ENCODE data around the gene PPP1R14B. TPM values are rescaled to one million over a fixed set of nuclear protein-coding genes. Genes with fewer than 3 reads are reported as not detected.

PPP1R14B gene
- total and polyA plus RNA-seq, 2 donors = 31.6 to 62.8 TPM

DNA sequence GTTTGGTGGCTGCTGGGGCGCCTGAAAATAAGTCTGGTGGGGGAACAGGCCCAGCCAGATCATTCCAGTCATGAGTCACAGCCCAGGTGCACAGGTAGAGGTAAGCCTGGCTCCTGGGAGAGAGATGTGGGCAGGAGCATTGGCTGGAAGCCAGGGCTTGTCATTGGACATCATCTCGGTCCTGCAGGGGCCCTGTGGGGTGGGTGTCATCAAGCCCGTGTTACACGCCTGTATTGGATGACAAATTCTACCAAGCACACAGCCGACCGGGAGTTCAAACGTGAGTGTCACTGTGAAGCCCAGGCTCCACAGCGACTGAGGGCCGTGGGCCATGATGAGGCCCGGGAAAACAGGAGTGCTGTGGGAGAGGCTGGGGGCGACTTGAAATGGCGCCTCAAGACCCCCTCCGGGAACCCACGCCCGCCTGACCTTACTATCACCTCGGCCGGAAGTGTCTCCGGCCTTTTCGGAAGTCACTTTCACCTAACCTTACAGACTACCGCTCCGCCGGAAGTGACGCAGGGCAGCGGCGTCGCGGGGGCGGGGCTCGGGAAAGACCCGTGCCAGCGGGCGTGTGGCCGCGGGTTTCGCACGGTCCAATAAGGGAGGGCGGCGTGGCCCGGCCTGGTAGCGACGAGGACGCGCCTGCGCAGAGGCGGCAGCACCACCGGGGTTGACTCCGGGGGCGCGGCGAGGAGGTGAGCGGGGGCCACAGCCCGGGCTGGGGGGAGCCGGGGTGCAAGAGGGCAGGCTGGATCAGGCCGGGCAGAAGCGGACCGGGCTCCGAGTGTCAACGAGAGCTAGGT, 6.1 kb downstream of the PPP1R14B start, which contains the start of gene FKBP2:
Gene FKBP2, plus strand, starts transcription at position 661 of the 806 bp plus-strand sequence. CDS start 1,293 bp downstream, outside the sequence.
- DNase-seq (ENCODE audit: extremely low spot score) = peak; percentile 88
- Histone ChIP-seq H3K36me3 (ENCODE audit: insufficient read depth) (no peaks in the 10 kb centered on the region), H3K4me1 (ENCODE audit: insufficient read depth) (no peaks in the 10 kb centered on the region), H3K27ac (ENCODE audit: low read depth) (peak within 1 kb of the TSS; percentile 99), H3K4me3 (ENCODE audit: low read depth, low read length) (peak within 1 kb of the TSS; percentile 81)
- 1% methylated on average over 58 of the region's 58 CpGs for WGBS

DNA sequence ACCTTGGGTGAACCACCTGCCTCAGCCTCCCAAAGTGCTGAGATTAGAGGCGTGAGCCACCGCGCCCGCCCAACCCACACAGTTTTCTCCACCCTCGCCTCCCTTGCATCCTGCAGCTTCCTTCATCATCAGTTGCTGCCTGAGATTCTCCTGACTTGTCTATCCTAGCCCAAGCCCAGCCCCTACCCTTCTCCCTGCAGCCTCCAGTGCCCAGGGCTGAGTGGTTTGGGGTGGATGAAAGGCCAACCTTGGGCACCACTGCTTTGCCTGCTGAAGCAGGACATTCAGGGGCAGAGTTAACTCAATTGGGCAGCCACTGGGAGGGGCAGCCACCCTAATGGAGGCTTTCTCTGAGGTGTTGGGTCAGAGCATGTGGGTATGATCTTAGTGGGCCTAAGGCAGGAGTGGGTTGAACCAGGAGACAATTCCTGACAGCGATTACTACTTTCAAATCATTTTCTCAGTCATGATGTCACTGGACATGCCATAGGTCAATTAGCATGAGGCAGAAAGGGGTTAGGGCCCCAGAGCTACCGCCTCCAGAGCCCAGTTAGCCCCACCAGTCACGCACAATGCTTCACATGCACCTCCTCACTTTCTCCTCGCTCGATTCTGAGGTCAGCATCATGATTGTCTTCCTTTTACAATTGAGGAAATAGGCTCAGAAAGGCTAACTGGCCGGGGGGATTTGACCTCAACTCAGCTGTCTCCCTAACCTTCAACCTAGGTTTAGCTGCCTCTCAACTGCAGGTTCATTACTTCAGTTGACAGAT, 6.9 kb downstream of the PPP1R14B start:
- H3K36me3 ChIP-seq (ENCODE audit: insufficient read depth) = no peaks in the 10 kb centered on the region
- DNase-seq (ENCODE audit: extremely low spot score) = no peak
- no peak overlapping the region for H3K4me3 ChIP-seq (ENCODE audit: low read depth, low read length)
- H3K27ac ChIP-seq (ENCODE audit: low read depth) = peak overlapping the region; percentile 99
- H3K4me1 ChIP-seq (ENCODE audit: insufficient read depth) = no peaks in the 10 kb centered on the region
- WGBS = 86% methylated on average over 11 of the region's 11 CpGs

DNA sequence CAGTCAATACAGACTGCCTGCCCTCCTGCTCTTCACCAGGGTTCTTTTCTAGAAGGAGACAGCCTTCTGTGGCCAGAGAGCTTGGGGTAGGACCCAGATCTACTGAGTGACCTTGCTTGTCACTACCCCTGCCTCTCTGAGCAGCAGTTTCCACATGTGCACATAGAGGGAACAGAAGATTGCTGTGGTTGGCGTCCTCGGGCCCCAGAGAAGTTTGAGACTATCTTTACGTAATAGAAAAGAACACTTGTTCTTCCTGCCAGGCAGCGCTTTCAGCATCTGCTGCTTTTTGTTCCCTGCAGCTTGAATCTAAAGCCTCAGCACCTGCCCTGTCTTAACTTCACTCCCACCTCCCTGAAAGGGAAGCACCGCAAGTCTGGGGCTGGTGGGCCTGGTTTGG, 7.7 kb downstream of the PPP1R14B start:
- H3K4me1 ChIP-seq (ENCODE audit: insufficient read depth) = no peaks in the 10 kb centered on the region
- 90% methylated on average over 5 of the region's 5 CpGs for WGBS
- H3K4me3 ChIP-seq (ENCODE audit: low read depth, low read length) = no peak overlapping the region
- H3K27ac ChIP-seq (ENCODE audit: low read depth) = no peak overlapping the region
- DNase-seq (ENCODE audit: extremely low spot score) = no peak
- H3K36me3 ChIP-seq (ENCODE audit: insufficient read depth) = no peaks in the 10 kb centered on the region

DNA sequence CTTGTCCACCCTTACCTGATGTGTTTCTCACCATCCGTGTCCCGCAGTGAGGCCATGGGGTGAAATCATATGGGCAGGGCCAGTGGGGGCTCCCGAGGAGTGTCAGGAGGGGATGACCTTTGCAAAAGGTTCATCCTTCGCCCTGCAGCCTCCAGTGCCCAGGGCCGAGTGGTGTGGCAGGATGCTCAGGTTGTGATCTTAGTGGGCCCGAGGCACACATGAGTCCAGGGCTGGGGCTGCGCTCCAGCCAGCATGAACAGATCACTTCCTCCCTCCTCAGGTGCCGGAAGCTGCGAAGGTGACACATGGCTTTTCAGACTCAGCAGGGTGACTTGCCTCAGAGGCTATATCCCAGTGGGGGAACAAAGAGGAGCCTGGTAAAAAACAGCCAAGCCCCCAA, 8.7 kb downstream of the PPP1R14B start:
- H3K27ac ChIP-seq (ENCODE audit: low read depth) = peak overlapping the region; percentile 3
- 88% methylated on average over 9 of the region's 9 CpGs for WGBS

DNA sequence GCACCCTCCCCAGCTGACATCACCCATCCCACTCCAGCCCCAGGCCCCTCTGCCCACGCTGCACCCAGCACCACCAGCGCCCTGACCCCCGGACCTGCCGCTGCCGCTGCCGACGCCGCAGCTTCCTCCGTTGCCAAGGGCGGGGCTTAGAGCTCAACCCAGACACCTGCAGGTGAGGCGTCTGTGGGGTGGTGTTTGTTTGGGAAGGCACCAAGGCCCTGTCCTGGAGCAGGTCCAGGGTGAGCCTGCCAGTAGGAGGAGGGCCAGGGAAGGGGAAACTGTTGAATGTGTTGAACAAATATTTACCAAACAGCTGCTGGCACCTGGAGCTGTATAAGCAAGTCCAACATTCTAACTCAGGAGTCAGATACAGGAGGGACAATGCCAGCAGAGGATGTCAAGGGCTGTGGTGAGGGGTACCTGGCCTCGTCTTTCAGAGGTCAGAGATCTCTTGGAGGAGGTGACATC, 9.2 kb downstream of the PPP1R14B start:
- DNase-seq (ENCODE audit: extremely low spot score) = no peak
- no peak overlapping the region for H3K4me3 ChIP-seq (ENCODE audit: low read depth, low read length)
- H3K27ac ChIP-seq (ENCODE audit: low read depth) = peak overlapping the region; percentile 3
- WGBS = 69% methylated on average over 12 of the region's 12 CpGs
- no peaks in the 10 kb centered on the region for H3K4me1 ChIP-seq (ENCODE audit: insufficient read depth)
- H3K36me3 ChIP-seq (ENCODE audit: insufficient read depth) = no peaks in the 10 kb centered on the region

More for the DNA sequence above, 8.7 kb downstream of the PPP1R14B start:
- H3K36me3 ChIP-seq (ENCODE audit: insufficient read depth) = no peaks in the 10 kb centered on the region
- no peak overlapping the region for H3K4me3 ChIP-seq (ENCODE audit: low read depth, low read length)
- no peak for DNase-seq (ENCODE audit: extremely low spot score)
- H3K4me1 ChIP-seq (ENCODE audit: insufficient read depth) = no peaks in the 10 kb centered on the region

DNA sequence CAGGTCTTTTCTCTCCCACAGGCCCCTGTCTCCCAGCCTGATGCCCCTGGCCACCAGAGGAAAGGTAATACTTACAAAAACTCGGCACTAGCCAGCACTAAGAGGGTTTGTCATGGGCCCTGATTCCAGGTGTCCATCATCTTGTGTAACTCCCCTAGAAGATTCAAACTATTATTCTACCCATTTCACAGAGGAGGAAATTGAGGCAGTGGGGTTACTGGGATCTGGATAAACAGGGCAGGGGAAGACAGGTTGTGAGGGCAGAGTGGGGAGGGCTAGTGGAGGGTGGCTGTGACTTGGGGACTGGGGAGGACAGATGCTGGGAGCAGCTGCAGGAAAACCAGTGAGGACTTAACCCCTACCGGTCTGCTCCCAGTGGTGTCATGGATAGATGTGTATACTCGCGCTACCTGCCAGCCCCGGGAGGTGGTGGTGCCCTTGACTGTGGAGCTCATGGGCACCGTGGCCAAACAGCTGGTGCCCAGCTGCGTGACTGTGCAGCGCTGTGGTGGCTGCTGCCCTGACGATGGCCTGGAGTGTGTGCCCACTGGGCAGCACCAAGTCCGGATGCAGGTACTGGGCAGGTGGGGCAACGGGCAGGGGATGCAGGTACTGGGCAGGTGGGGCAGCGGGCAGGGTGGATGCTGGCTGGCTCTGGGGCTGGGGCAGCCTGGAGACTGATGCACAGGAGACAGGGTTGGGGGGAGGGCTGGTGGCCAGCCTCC, 11.1 kb downstream of the PPP1R14B start:
- DNase-seq (ENCODE audit: extremely low spot score) = no peak
- H3K36me3 ChIP-seq (ENCODE audit: insufficient read depth) = no peaks in the 10 kb centered on the region
- peak overlapping the region; percentile 86 for H3K4me3 ChIP-seq (ENCODE audit: low read depth, low read length)
- H3K27ac ChIP-seq (ENCODE audit: low read depth) = no peak overlapping the region
- H3K4me1 ChIP-seq (ENCODE audit: insufficient read depth) = no peaks in the 10 kb centered on the region
- WGBS = 87% methylated on average over 12 of the region's 12 CpGs

DNA sequence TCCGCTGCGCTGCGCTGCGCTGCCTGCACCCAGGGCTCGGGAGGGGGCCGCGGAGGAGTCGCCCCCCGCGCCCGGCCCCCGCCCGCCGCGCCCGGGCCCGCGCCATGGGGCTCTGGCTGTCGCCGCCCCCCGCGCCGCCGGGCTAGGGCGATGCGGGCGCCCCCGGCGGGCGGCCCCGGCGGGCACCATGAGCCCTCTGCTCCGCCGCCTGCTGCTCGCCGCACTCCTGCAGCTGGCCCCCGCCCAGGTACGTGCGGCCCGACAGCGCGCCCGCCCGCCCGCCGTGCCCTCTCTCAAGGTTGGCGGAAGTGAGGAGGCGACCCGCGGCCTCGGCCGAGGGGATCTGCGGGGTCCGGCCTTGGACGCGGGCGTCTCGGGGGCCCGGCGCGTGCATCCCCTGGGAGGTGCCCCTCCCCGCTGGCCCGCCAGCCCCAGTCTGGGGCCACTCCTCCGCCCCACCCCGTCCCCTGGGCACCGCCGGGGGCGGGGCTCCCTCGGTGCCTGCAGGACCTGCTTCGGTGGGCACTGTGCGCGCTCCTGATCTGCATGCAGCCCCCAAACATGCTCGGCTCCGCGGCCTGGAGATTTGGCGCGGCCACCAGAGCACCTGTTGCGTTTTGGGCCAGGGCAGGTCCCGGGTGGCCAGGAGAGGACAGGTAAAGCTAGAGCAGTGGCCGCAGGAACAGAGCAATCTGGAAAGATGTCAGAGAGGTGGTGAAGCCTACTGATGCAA, 11.9 kb downstream of the PPP1R14B start:
- no peaks in the 10 kb centered on the region for H3K4me1 ChIP-seq (ENCODE audit: insufficient read depth)
- H3K4me3 ChIP-seq (ENCODE audit: low read depth, low read length) = peak overlapping the region; percentile 86
- no peak for DNase-seq (ENCODE audit: extremely low spot score)

DNA sequence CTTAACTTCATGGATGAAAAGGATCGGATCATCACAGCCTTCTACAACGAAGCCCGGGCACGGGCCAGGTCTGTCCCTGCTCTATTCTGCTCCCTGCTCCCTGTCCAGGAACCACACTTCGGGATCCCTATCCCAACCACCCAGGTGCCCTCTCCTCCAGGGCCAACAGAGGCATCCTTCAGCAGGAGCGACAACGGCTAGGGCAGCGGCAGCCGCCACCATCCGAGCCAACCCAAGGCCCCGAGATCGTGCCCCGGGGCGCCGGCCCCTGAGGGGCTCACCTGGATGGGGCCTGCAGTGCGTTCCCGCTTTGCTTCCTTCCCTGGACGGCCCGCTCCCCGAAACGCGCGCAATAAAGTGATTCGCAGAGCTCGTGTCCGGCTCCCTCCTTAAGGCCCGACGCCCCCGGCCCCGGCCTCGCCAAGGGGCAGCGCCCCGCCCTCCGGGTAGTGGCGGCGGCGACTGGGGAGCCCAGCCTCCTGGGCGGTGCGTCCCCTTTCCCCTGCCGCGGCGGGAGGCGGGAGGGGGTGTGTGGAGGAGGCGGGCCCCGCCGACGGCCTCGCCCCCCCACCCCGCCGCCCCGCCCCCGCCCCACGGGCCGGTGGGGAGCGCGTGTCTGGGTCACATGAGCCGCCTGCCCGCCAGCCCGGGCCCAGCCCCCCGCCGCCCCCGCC, 12.7 kb downstream of the PPP1R14B start, which contains the start of gene VEGFB:
Gene VEGFB, plus strand, starts transcription at position 672 of the 674 bp plus-strand sequence. CDS start 250 bp downstream, outside the sequence.
- WGBS = 2% methylated on average over 56 of the region's 62 CpGs
- Histone ChIP-seq H3K36me3 (ENCODE audit: insufficient read depth) (no peaks in the 10 kb centered on the region), H3K27ac (ENCODE audit: low read depth) (peak within 1 kb of the TSS; percentile 69), H3K4me1 (ENCODE audit: insufficient read depth) (no peaks in the 10 kb centered on the region), H3K4me3 (ENCODE audit: low read depth, low read length) (peak within 1 kb of the TSS; percentile 86)
- no peak for DNase-seq (ENCODE audit: extremely low spot score)

More for the DNA sequence above, 11.9 kb downstream of the PPP1R14B start:
- no peaks in the 10 kb centered on the region for H3K36me3 ChIP-seq (ENCODE audit: insufficient read depth)
- WGBS = 2% methylated on average over 80 of the region's 80 CpGs
- H3K27ac ChIP-seq (ENCODE audit: low read depth) = peak overlapping the region; percentile 69

DNA sequence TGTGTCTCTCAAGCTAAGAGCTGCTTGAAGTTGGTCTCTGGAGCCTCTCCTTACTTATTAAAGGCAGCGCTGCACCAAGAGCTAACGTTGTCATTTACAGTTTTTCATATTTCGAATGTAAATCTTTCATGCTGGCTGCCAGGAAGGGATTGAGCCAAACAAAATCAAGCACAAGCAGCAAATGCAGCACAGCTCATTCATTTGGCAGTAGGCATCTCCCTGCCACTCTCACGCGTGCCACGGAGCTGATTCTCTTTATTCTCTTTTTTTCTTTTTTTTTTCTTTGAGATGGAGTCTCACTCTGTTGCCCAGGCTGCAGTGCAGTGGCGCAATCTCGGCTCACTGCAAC, 13.8 kb downstream of the PPP1R14B start:
- WGBS = 89% methylated on average over 8 of the region's 8 CpGs
- Histone ChIP-seq H3K4me3 (ENCODE audit: low read depth, low read length) (no peak overlapping the region), H3K4me1 (ENCODE audit: insufficient read depth) (no peaks in the 10 kb centered on the region), H3K36me3 (ENCODE audit: insufficient read depth) (no peaks in the 10 kb centered on the region), H3K27ac (ENCODE audit: low read depth) (no peak overlapping the region)
- no peak for DNase-seq (ENCODE audit: extremely low spot score)

DNA sequence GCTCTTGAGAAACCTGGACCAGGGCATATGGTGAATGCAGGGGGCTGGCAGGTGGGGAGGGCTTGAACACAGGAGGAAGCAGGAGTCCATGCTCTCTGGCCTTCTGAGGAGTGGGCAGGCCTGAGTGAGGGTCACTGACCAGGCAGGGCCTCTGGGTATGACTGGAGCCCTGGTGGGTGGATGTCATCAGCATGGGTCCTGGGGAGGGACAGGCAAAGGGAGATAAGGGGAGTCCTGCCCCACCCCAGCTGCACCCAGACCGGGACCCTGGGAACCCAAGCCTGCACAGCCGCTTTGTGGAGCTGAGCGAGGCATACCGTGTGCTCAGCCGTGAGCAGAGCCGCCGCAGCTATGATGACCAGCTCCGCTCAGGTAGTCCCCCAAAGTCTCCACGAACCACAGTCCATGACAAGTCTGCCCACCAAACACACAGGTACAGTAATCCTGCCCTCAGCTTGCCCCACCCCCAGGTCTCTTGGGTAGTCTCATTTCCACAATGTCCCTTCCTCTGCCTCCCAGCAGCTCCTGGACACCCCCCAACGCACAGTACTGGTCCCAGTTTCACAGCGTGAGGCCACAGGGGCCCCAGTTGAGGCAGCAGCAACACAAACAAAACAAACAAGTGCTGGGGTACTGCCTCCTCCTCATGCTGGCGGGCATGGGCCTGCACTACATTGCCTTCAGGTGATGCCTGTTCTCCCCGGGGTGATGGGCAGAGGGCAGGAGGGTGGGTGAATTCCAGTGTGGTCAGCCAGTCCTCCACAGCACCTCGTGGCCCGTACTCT, 14.4 kb downstream of the PPP1R14B start:
- no peaks in the 10 kb centered on the region for H3K36me3 ChIP-seq (ENCODE audit: insufficient read depth)
- H3K27ac ChIP-seq (ENCODE audit: low read depth) = no peak overlapping the region
- H3K4me3 ChIP-seq (ENCODE audit: low read depth, low read length) = no peak overlapping the region
- no peak for DNase-seq (ENCODE audit: extremely low spot score)
- WGBS = 85% methylated on average over 15 of the region's 15 CpGs
- H3K4me1 ChIP-seq (ENCODE audit: insufficient read depth) = no peaks in the 10 kb centered on the region

DNA sequence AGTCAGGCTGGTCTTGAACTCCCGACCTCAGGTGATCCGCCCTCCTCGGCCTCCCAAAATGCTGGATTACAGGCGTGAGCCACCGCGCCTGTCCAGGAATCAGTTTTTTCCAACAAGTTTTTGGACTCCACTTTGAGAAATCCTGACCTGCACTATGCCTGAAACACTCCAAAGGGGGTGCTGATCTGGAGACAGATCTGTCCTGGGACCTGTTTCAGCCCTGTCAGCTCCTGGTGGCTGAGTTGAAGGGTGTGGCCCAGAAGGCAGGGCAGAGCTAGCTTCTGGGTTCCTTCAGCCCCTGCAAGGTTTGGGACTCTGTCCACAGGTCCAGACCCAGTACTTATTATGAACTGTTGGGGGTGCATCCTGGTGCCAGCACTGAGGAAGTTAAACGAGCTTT, 15.2 kb downstream of the PPP1R14B start:
- no peaks in the 10 kb centered on the region for H3K4me1 ChIP-seq (ENCODE audit: insufficient read depth)
- no peak overlapping the region for H3K27ac ChIP-seq (ENCODE audit: low read depth)
- no peak for DNase-seq (ENCODE audit: extremely low spot score)
- 90% methylated on average over 7 of the region's 7 CpGs for WGBS
- H3K4me3 ChIP-seq (ENCODE audit: low read depth, low read length) = no peak overlapping the region
- no peaks in the 10 kb centered on the region for H3K36me3 ChIP-seq (ENCODE audit: insufficient read depth)

DNA sequence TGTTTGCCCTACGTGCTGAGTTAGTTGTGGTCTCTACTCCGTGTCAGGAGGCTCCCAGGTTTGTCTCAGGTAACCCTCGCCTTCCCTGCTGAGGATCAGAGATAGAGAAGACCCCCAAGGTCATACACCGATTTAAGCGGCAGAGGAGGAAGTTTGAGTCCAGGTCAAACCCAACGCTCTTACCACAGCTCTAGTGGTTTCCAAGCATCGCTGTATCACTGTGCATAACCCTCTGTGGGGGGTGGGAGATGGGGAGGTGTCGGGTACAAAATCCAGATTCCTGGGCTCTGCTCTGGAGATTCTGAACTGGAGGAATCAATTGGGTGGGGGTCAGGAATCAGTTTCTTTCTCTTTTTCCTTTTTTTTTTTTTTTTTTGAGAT, 15.8 kb downstream of the PPP1R14B start:
- Histone ChIP-seq H3K27ac (ENCODE audit: low read depth) (peak overlapping the region; percentile 91), H3K4me3 (ENCODE audit: low read depth, low read length) (peak overlapping the region; percentile 63), H3K4me1 (ENCODE audit: insufficient read depth) (no peaks in the 10 kb centered on the region), H3K36me3 (ENCODE audit: insufficient read depth) (no peaks in the 10 kb centered on the region)
- no peak for DNase-seq (ENCODE audit: extremely low spot score)
- 11% methylated on average over 8 of the region's 8 CpGs for WGBS

Data from urinary bladder (tissue), 4 donors.